ENCODE data around the gene SPAG4. TPM values are rescaled to one million over a fixed set of nuclear protein-coding genes. Genes with fewer than 3 reads are reported as not detected.

Gene SPAG4
- total and polyA plus RNA-seq, 2 experiments from 2014 or later, result 2.7 to 2.9 TPM

GRCh38 chr20:35586751-35587425, 28.7 kb upstream of the SPAG4 start:
- H3K4me2 ChIP-seq, result no peak overlapping the region
- DNase-seq (ENCODE audit: low spot score), result no peak
- Mint-ChIP-seq H3K4me3 (no peak overlapping the region), H3K9me3 (no peaks in the 10 kb centered on the region; the same call in 1 of the 3 replicates), H3K36me3 (ENCODE audit: low read depth) (no peaks in the 10 kb centered on the region), H3K27ac (no peak overlapping the region), H3K27me3 (ENCODE audit: insufficient read depth, low read depth, poor library complexity) (peaks cover 3% of the 10 kb centered on the region), H3K4me1 (no peaks in the 10 kb centered on the region; the same call in 1 of the 3 replicates)
- H4K20me1 ChIP-seq (replicated peaks; ENCODE audit: insufficient read depth), result no peaks in the 10 kb centered on the region
- 0 out of 2 replicates have a peak, but pooled peaks cover 7% of the 10 kb centered on the region for H3F3A ChIP-seq (replicated peaks; ENCODE audit: low read depth)
- H3K79me2 ChIP-seq (replicated peaks; ENCODE audit: insufficient read depth), result no peaks in the 10 kb centered on the region
- TF ChIP-seq ZNF114 (CRISPR knock-in tag; IDR thresholded peaks at IDR 0.05) (no peak), ETS1 (IDR thresholded peaks at IDR 0.05) (no peak), NANOG (IDR thresholded peaks at IDR 0.05; ENCODE audit: borderline replicate concordance) (no peak), ZNF331 (CRISPR knock-in tag; IDR thresholded peaks at IDR 0.05; ENCODE audit: low read depth) (no peak), REST (IDR thresholded peaks at IDR 0.05; ENCODE audit: unreplicated experiment) (no peak), ZNF462 (CRISPR knock-in tag; IDR thresholded peaks at IDR 0.05) (no peak), CTCF (conservative IDR thresholded peaks at IDR 0.05; ENCODE audit: low read depth in 2 of 2) (no peak)
- H3K4me3 ChIP-seq, result no peak overlapping the region
- H3K27me3 ChIP-seq (ENCODE audit: insufficient read depth), result no peaks in the 10 kb centered on the region
- no peak overlapping the region for H2AFZ ChIP-seq
- no peak for ATAC-seq
- no peaks in the 10 kb centered on the region for H3K36me3 ChIP-seq (ENCODE audit: insufficient read depth)
- H3K9me2 ChIP-seq (ENCODE audit: insufficient read depth), result no peaks in the 10 kb centered on the region
- no peak overlapping the region for H3K27ac ChIP-seq (ENCODE audit: low read depth)
- peaks cover 6% of the 10 kb centered on the region; the same call in 1 of the 2 replicates for H3K4me1 ChIP-seq (ENCODE audit: insufficient read depth)
